Endothelial cell (in vitro differentiated cells): ENCODE measurements around the gene SLIT1. TPM values are rescaled to one million over a fixed set of nuclear protein-coding genes. Genes with fewer than 3 reads are reported as not detected.

Experiments
- DNase-seq: peaks from one replicate; pipeline ENCODE4 v3.0.0; 2021; ENCODE audit warnings: low spot score
- H3K27ac Mint-ChIP-seq: one replicate; pipeline ENCODE4 v1.8.0; 2021; ENCODE audit warnings: mixed read lengths, inconsistent platforms; ENCODE audit not compliant: unreplicated experiment
- H3K27me3 Mint-ChIP-seq: one replicate; pipeline ENCODE4 v1.8.0; 2021; ENCODE audit warnings: mild to moderate bottlenecking, moderate library complexity, mixed read lengths, inconsistent platforms; ENCODE audit not compliant: unreplicated experiment
- H3K36me3 Mint-ChIP-seq: one replicate; pipeline ENCODE4 v1.8.0; 2021; ENCODE audit warnings: mild to moderate bottlenecking, low read depth, mixed read lengths, inconsistent platforms; ENCODE audit not compliant: unreplicated experiment
- H3K4me1 Mint-ChIP-seq: one replicate; pipeline ENCODE4 v1.8.0; 2021; ENCODE audit warnings: mild to moderate bottlenecking, mixed read lengths, inconsistent platforms; ENCODE audit not compliant: unreplicated experiment
- H3K4me3 Mint-ChIP-seq: one replicate; pipeline ENCODE4 v1.8.0; 2021; ENCODE audit warnings: mild to moderate bottlenecking, mixed read lengths, inconsistent platforms; ENCODE audit not compliant: unreplicated experiment
- H3K9me3 Mint-ChIP-seq: one replicate; pipeline ENCODE4 v1.8.0; 2021; ENCODE audit warnings: mixed read lengths, inconsistent platforms; ENCODE audit not compliant: unreplicated experiment
- total RNA-seq: library from RNA; stranded (reverse); fragmentation: NEBNext Ultra II Directional; extraction: Animal tissue kit (Norgen Biotek cat#: 25700); gene quantifications from one replicate; pipeline ENCODE4 v1.2.1, GENCODE V29; 2021; ENCODE audit not compliant: unreplicated experiment
- TF ChIP-seq, protein P1 (sequence below): fragments of 200-600 bp; sonication (generic); IDR thresholded peaks from one replicate; pipeline ENCODE4 v1.5.0; 2021; ENCODE audit warnings: antibody characterized with exemption; ENCODE audit not compliant: unreplicated experiment

The SLIT1 gene
- total RNA-seq, 1 donor from 2014 or later, result 0.54 TPM

DNA sequence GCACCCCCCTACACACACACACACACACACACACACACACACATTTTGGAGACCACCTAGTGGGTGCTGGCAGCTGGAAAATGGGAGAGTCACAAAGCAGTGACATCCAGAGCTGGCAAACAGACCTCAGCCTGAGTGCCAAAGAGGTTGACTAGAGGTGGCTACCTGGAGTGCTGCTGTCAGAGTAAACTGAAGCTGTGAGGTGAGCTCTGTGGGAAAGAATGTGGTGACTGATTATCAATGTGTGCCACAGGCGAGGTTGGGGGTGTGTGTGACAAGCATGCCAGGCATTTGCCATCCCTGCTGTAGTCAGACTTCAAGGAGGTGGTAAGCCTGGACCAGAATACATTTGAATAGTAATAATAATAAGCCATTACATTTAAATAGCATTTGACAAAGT lies 120.6 kb downstream of the SLIT1 start:
- no peak for DNase-seq
- Mint-ChIP-seq H3K36me3 (no peaks in the 10 kb centered on the region), H3K4me1 (no peaks in the 10 kb centered on the region), H3K9me3 (no peaks in the 10 kb centered on the region), H3K4me3 (no peak overlapping the region), H3K27ac (no peak overlapping the region), H3K27me3 (peaks cover 2% of the 10 kb centered on the region)
- TF ChIP-seq, protein P1, sequence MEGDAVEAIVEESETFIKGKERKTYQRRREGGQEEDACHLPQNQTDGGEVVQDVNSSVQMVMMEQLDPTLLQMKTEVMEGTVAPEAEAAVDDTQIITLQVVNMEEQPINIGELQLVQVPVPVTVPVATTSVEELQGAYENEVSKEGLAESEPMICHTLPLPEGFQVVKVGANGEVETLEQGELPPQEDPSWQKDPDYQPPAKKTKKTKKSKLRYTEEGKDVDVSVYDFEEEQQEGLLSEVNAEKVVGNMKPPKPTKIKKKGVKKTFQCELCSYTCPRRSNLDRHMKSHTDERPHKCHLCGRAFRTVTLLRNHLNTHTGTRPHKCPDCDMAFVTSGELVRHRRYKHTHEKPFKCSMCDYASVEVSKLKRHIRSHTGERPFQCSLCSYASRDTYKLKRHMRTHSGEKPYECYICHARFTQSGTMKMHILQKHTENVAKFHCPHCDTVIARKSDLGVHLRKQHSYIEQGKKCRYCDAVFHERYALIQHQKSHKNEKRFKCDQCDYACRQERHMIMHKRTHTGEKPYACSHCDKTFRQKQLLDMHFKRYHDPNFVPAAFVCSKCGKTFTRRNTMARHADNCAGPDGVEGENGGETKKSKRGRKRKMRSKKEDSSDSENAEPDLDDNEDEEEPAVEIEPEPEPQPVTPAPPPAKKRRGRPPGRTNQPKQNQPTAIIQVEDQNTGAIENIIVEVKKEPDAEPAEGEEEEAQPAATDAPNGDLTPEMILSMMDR, result no peak

DNA sequence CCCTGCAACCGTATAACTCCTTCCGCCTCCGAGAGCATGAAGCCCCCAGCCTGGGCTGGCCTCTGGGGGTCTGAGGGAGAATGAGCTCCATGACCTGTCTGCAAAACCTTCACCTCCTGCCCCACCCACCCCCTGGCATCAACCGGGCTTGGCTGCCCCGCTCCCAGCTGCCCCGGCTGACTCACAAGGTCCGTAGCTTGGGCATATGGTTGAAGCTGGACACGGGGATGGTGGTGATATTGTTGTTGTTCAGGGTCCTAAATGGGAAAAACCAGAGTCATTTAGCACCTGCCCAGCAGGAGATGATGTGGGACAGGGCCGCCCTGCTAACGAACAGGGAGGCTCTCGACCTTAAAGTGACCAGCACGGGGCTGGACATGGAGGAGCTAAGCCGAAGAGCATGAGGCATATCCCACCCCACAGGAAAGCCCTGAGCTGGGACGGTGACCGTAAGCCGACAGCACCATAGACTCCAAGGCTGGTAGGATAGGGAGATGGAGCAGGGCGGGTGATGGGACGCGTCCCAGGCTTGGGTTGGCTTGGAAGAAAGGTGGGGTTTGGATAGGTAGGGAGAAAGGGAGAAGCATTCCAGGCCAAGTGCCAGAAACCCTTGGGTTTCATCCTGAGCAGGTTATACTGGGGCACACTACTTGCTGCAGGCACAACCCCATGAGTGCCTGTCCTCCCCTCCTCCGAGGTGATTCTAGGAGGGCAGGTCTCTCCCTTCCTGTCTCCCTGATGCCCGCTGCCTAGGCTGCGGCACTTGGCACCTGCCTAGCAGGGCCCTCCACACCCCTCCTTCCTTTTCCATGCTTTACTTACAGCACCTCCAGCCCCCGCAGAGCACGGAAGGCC lies 121.5 kb downstream of the SLIT1 start:
- H3K27ac Mint-ChIP-seq, result no peak overlapping the region
- H3K4me3 Mint-ChIP-seq, result no peak overlapping the region
- DNase-seq, result no peak
- H3K36me3 Mint-ChIP-seq, result no peaks in the 10 kb centered on the region
- H3K4me1 Mint-ChIP-seq, result no peaks in the 10 kb centered on the region
- H3K27me3 Mint-ChIP-seq, result peaks cover 2% of the 10 kb centered on the region
- TF ChIP-seq, protein P1, result no peak
- no peaks in the 10 kb centered on the region for H3K9me3 Mint-ChIP-seq

DNA sequence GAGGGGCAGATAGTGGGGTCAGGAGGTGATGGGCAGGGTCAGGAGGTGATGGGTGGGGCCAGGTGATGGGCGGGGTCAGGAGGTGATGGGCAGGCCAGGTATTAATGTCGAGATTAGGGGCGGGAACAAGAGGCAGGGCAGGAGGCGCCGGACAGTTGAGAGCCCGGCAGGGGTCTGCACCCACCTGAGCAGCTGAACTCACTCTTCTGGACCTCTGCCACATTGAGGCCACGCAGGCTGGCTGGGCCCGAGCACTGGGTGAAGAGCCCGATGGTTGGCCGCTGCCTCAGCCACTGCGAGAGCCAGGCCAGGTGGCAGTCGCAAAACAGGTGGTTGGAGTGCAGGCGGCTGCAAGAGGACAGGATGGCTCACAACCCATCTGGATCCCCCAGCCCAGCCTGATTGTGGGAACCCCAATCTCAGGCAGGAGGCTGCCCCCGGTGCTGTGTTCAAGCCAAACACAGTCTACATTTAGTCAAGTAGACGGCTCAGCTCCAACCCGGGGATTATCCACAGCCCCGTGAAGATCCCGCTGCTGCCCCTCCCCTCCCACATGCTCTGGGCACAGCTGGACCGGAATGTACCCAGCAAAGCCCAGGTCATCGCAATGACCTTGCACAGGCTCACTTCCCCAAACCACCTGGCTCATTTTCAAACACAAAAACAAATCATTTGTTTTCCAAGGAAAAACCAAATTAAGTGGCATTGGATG lies 122.3 kb downstream of the SLIT1 start:
- TF ChIP-seq, protein P1, result no peak
- no peak for DNase-seq
- no peak overlapping the region for H3K27ac Mint-ChIP-seq
- no peaks in the 10 kb centered on the region for H3K9me3 Mint-ChIP-seq
- H3K4me1 Mint-ChIP-seq, result no peaks in the 10 kb centered on the region
- H3K4me3 Mint-ChIP-seq, result no peak overlapping the region
- H3K27me3 Mint-ChIP-seq, result peaks cover 2% of the 10 kb centered on the region
- no peaks in the 10 kb centered on the region for H3K36me3 Mint-ChIP-seq

DNA sequence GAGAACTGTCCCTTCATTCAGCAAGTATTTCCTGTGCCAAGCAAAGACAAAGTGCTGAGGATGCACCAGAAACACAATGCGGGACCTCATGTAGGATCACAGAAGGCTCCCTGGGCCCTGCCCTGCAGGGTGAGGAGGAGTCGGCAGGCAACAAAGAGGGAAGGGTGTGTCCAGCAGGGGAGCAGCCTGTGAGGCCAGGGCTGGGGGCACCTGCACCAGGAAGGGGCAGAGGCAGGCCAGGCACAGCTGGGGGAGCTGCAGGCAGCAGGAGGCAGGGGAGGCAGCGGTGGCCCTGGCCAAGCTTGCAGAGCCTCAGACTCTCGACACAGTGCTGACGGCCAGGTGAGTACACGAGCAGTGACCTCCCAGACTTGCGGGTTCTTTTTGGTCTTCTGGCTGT lies 123.3 kb downstream of the SLIT1 start:
- no peak overlapping the region for H3K27ac Mint-ChIP-seq
- DNase-seq, result no peak
- no peaks in the 10 kb centered on the region for H3K4me1 Mint-ChIP-seq
- no peaks in the 10 kb centered on the region for H3K9me3 Mint-ChIP-seq
- no peaks in the 10 kb centered on the region for H3K36me3 Mint-ChIP-seq
- no peak overlapping the region for H3K4me3 Mint-ChIP-seq
- TF ChIP-seq, protein P1, result no peak
- peaks cover 2% of the 10 kb centered on the region for H3K27me3 Mint-ChIP-seq

DNA sequence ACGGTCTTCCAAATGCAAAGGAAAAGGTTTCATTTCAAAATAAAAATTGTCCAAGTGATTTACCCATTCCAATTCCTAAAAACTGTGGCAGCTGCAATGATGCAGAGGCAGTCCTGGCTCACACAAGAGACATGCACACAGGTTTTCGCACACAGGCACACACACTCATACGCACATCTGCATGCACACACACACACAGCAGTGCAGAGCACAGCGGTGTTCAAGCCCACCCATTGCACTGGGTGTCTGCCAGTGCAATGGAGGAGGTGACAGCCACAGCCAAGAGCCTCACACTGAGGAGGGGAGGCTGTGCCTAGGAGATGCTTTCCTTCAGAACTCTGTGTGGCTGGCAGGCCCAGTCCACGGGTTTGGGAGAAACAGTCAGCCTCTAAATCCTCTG lies 123.7 kb downstream of the SLIT1 start:
- Mint-ChIP-seq H3K4me1 (no peaks in the 10 kb centered on the region), H3K4me3 (no peak overlapping the region), H3K27ac (no peak overlapping the region), H3K27me3 (peaks cover 2% of the 10 kb centered on the region), H3K36me3 (no peaks in the 10 kb centered on the region), H3K9me3 (no peaks in the 10 kb centered on the region)
- DNase-seq, result no peak
- TF ChIP-seq, protein P1, result no peak
